ENCODE measurements around the gene ANKMY1. TPM values are rescaled to one million over a fixed set of nuclear protein-coding genes. Genes with fewer than 3 reads are reported as not detected.

ANKMY1 gene
- total RNA-seq, 1 experiment from 2014 or later, result 85.7 TPM

DNA sequence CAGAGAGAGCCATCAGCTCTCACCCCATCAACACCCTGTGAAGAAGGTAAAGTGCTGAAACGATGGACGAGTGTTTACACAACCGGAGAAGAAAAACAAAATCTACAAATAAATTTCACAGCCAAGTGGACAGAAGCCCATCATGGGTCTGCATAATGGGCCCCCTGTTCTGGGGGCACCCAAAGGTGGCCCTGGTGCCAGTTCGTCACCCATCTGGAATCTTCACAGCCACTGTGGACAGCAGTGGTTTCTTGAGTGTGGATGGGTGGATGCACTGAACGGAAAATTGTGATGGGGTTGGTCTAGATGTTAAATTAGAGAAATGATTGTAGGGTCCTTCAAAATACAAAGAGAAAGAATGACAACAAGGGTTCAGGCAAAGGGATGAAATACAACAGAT lies 38.8 kb downstream of the ANKMY1 start:
- ChIA-PET POLR2A (ENCODE audit: unreplicated experiment) (no interaction called here), CTCF (no interaction called here)
- H3K27ac ChIP-seq, result no peak overlapping the region
- no peak for DNase-seq
- H3F3A ChIP-seq (ENCODE audit: insufficient read depth, low read depth), result peaks cover 18% of the 10 kb centered on the region; the same call in 1 of the 2 replicates
- H3K27me3 ChIP-seq (ENCODE audit: insufficient read depth, low read depth), result no peaks in the 10 kb centered on the region
- BruUV-seq (replicated peaks), result no TSS peak
- H3K36me3 ChIP-seq (ENCODE audit: low read depth), result peaks cover 29% of the 10 kb centered on the region; the same call in 1 of the 2 replicates
- intact Hi-C loops (cut with micrococcal nuclease; ENCODE audit: unreplicated experiment), result loop anchor here (10.0 kb wide), 1 partner anchor 186 kb away; no protein-coding TSS in a partner anchor
- H3K4me2 ChIP-seq, result no peak overlapping the region
- TF ChIP-seq EZH2 (IDR thresholded peaks at IDR 0.05; ENCODE audit: low read depth), result no peak
- TF ChIP-seq, protein P1, sequence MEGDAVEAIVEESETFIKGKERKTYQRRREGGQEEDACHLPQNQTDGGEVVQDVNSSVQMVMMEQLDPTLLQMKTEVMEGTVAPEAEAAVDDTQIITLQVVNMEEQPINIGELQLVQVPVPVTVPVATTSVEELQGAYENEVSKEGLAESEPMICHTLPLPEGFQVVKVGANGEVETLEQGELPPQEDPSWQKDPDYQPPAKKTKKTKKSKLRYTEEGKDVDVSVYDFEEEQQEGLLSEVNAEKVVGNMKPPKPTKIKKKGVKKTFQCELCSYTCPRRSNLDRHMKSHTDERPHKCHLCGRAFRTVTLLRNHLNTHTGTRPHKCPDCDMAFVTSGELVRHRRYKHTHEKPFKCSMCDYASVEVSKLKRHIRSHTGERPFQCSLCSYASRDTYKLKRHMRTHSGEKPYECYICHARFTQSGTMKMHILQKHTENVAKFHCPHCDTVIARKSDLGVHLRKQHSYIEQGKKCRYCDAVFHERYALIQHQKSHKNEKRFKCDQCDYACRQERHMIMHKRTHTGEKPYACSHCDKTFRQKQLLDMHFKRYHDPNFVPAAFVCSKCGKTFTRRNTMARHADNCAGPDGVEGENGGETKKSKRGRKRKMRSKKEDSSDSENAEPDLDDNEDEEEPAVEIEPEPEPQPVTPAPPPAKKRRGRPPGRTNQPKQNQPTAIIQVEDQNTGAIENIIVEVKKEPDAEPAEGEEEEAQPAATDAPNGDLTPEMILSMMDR (conservative IDR thresholded peaks at IDR 0.05), result no peak
- no peak overlapping the region for H3K4me3 ChIP-seq
- H3K9me2 ChIP-seq (ENCODE audit: insufficient read depth), result no peaks in the 10 kb centered on the region
- H3K79me2 ChIP-seq (ENCODE audit: low read depth), result no peaks in the 10 kb centered on the region
- no peaks in the 10 kb centered on the region for H3K4me1 ChIP-seq (replicated peaks; ENCODE audit: insufficient read depth)
- peaks cover 17% of the 10 kb centered on the region for H4K20me1 ChIP-seq (ENCODE audit: insufficient read depth)
- no peak overlapping the region for H2AFZ ChIP-seq
- no peaks in the 10 kb centered on the region for H3K9me3 ChIP-seq (ENCODE audit: insufficient read depth, low read depth)

DNA sequence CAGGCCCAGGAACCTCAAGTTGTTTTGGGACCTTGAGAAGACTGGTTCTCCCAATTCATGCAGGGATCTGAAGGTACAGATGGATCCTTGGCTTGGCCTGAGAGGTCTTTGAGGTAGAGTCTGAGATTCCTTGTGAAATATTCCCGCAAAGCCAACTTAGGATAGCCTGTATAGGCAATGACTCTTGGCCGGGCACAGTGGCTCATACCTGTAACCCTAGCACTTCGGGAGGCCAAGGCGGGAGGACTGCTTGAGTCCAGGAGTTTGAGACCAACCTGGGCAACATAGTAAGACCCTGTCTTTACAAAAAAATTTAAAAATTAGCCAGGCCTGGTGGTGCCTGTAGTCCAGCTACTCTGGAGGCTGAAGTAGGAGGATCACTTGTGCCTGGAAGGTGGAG lies 40.4 kb downstream of the ANKMY1 start:
- no peak overlapping the region for H3K4me3 ChIP-seq
- no peaks in the 10 kb centered on the region for H3K4me1 ChIP-seq (replicated peaks; ENCODE audit: insufficient read depth)
- H2AFZ ChIP-seq, result no peak overlapping the region
- ChIA-PET POLR2A (ENCODE audit: unreplicated experiment) (no interaction called here), CTCF (no interaction called here)
- no peak overlapping the region for H3K4me2 ChIP-seq
- no TSS peak for BruUV-seq (replicated peaks)
- TF ChIP-seq, protein P1 (conservative IDR thresholded peaks at IDR 0.05), result no peak
- TF ChIP-seq EZH2 (IDR thresholded peaks at IDR 0.05; ENCODE audit: low read depth), result no peak
- no peaks in the 10 kb centered on the region for H3K79me2 ChIP-seq (ENCODE audit: low read depth)
- 0 out of 2 replicates have a peak, but pooled peaks cover 14% of the 10 kb centered on the region for H3K36me3 ChIP-seq (ENCODE audit: low read depth)
- intact Hi-C loops (cut with micrococcal nuclease; ENCODE audit: unreplicated experiment), result loop anchor here (10.0 kb wide), 1 partner anchor 187 kb away; no protein-coding TSS in a partner anchor
- no peak overlapping the region for H3K27ac ChIP-seq
- H3K27me3 ChIP-seq (ENCODE audit: insufficient read depth, low read depth), result no peaks in the 10 kb centered on the region
- peaks cover 19% of the 10 kb centered on the region; the same call in 1 of the 2 replicates for H3F3A ChIP-seq (ENCODE audit: insufficient read depth, low read depth)
- H3K9me3 ChIP-seq (ENCODE audit: insufficient read depth, low read depth), result no peaks in the 10 kb centered on the region
- no peaks in the 10 kb centered on the region for H3K9me2 ChIP-seq (ENCODE audit: insufficient read depth)
- DNase-seq, result no peak
- H4K20me1 ChIP-seq (ENCODE audit: insufficient read depth), result peaks cover 27% of the 10 kb centered on the region

DNA sequence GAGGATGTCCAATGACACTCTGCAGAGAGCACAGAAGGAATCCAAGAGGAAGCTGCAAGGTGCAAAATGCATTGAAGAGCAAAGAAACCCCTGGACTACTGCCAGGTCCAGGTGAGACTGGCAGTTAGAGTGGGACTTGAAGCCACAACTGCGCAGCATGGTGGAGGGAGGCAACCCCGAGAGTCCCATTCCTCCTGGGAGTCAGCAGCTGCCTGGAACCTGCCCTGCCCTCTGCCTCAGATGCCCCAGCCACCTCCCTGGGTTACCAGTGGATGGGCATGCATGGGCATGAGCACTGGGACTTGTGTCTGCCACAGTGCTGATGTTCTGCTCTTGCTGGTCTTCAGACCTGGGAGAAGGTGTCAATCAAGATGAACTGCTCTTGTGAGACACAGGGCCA lies 43.2 kb downstream of the ANKMY1 start:
- no peak for DNase-seq
- peaks cover 21% of the 10 kb centered on the region for H4K20me1 ChIP-seq (ENCODE audit: insufficient read depth)
- H3K27me3 ChIP-seq (ENCODE audit: insufficient read depth, low read depth), result no peaks in the 10 kb centered on the region
- H3K4me3 ChIP-seq, result no peak overlapping the region
- H3K79me2 ChIP-seq (ENCODE audit: low read depth), result no peaks in the 10 kb centered on the region
- H3K9me3 ChIP-seq (ENCODE audit: insufficient read depth, low read depth), result no peaks in the 10 kb centered on the region
- H3K27ac ChIP-seq, result no peak overlapping the region
- BruUV-seq (replicated peaks), result no TSS peak
- H3K4me1 ChIP-seq (replicated peaks; ENCODE audit: insufficient read depth), result no peaks in the 10 kb centered on the region
- TF ChIP-seq EZH2 (IDR thresholded peaks at IDR 0.05; ENCODE audit: low read depth), result no peak
- TF ChIP-seq, protein P1 (conservative IDR thresholded peaks at IDR 0.05), result no peak
- POLR2A ChIA-PET (ENCODE audit: unreplicated experiment), result interaction anchor here (0.6 kb wide), 1 partner anchor 196 kb away, joined by 3 read pairs; no protein-coding TSS in a partner anchor
- peaks cover 19% of the 10 kb centered on the region; the same call in 1 of the 2 replicates for H3F3A ChIP-seq (ENCODE audit: insufficient read depth, low read depth)
- no peaks in the 10 kb centered on the region for H3K9me2 ChIP-seq (ENCODE audit: insufficient read depth)
- CTCF ChIA-PET, result interaction anchor here (0.7 to 1.5 kb wide), 7 partner anchors 52 to 382 kb away, joined by 3 to 24 read pairs (median 12); partner anchors contain the start of gene CAPN10
- intact Hi-C loops (cut with micrococcal nuclease; ENCODE audit: unreplicated experiment), result loop anchor here (5.0 to 10.0 kb wide), 2 partner anchors 53 to 190 kb away; partner anchors contain the start of gene RNPEPL1
- no peak overlapping the region for H2AFZ ChIP-seq
- H3K36me3 ChIP-seq (ENCODE audit: low read depth), result peaks cover 16% of the 10 kb centered on the region; the same call in 1 of the 2 replicates
- no peak overlapping the region for H3K4me2 ChIP-seq
